Head of caudate nucleus (tissue), 42 donors: Measurements from ENCODE around the gene FGF12.
"Not testable (repeated sequence)": the region's sequence is repeated elsewhere in the genome, so short reads cannot be mapped to it uniquely, and the experiment has no call there.

Source experiments
- DNase-seq, 42 donors: peaks; one replicate each; pipeline versions ENCODE4 v3.0.0 to v3.0.0-alpha.2; 2020 to 2021; ENCODE audit warnings: mixed read lengths in 7 of 42
- intact Hi-C: fragments of 100-400 bp; cut with DNase I; formaldehyde crosslinking; loops from one replicate; pipeline ENCODE4 v1.15.0; 2022

The FGF12 gene

GRCh38 chr3:192727032-192727847 is at the start of gene FGF12:
Gene FGF12 (minus strand): TSS chr3:192727541.
- intact Hi-C loops, result no loop called here
- DNase-seq, result peak; percentile 71 to 96 (median 88)

- intact Hi-C loops, DNase-seq: not testable (repeated sequence)
Measured at GRCh38 chr3:192774341-192774740, 47.0 kb upstream of the FGF12 start.

GRCh38 chr3:192772240-192772894 is 45.0 kb upstream of the FGF12 start:
- peak in 40 of 42 donors; percentile 19 to 79 (median 44) for DNase-seq
- intact Hi-C loops, result no loop called here

- intact Hi-C loops, result no loop called here
- no peak for DNase-seq
Measured at GRCh38 chr3:192758654-192759053, 31.3 kb upstream of the FGF12 start.

GRCh38 chr3:192751148-192751547 is 23.8 kb upstream of the FGF12 start:
- no peak for DNase-seq
- intact Hi-C loops, result no loop called here

GRCh38 chr3:192750201-192750600 is 22.9 kb upstream of the FGF12 start:
- intact Hi-C loops, result no loop called here
- no peak for DNase-seq

- DNase-seq, result peak in 4 of 42 donors; percentile 3 to 69 (median 6)
- intact Hi-C loops, result no loop called here
Measured at GRCh38 chr3:192747746-192748145, 20.4 kb upstream of the FGF12 start.

- intact Hi-C loops, result no loop called here
- no peak for DNase-seq
Measured at GRCh38 chr3:192747145-192747544, 19.8 kb upstream of the FGF12 start.

- DNase-seq, result no peak
Measured at GRCh38 chr3:192745150-192745549, 17.8 kb upstream of the FGF12 start.

GRCh38 chr3:192744604-192745003 is 17.3 kb upstream of the FGF12 start:
- DNase-seq, intact Hi-C loops: not testable (repeated sequence)

More at GRCh38 chr3:192745150-192745549, 17.8 kb upstream of the FGF12 start:
- intact Hi-C loops, result no loop called here

- DNase-seq, result no peak
- intact Hi-C loops, result no loop called here
Measured at GRCh38 chr3:192737506-192737905, 10.2 kb upstream of the FGF12 start.

GRCh38 chr3:192731233-192731632 is 3.9 kb upstream of the FGF12 start:
- peak in 28 of 42 donors; percentile 9 to 67 (median 42) for DNase-seq
- intact Hi-C loops, result no loop called here

GRCh38 chr3:192726385-192726784 is 956 bp downstream of the FGF12 start:
- intact Hi-C loops, result no loop called here
- no peak for DNase-seq

- intact Hi-C loops, result no loop called here
- DNase-seq, result peak in 3 of 42 donors; percentile 2 to 20 (median 6)
Measured at GRCh38 chr3:192719964-192720363, 7.4 kb downstream of the FGF12 start.

GRCh38 chr3:192718156-192718555 is 9.2 kb downstream of the FGF12 start:
- no peak for DNase-seq
- intact Hi-C loops, result no loop called here

GRCh38 chr3:192715126-192715525 is 12.2 kb downstream of the FGF12 start:
- no peak for DNase-seq
- intact Hi-C loops, result no loop called here

- intact Hi-C loops, DNase-seq: not testable (repeated sequence)
Measured at GRCh38 chr3:192711126-192711525, 16.2 kb downstream of the FGF12 start.

- intact Hi-C loops, result no loop called here
- no peak for DNase-seq
Measured at GRCh38 chr3:192710366-192710765, 17.0 kb downstream of the FGF12 start.

GRCh38 chr3:192706272-192706671 is 21.1 kb downstream of the FGF12 start:
- intact Hi-C loops, result no loop called here
- DNase-seq, result no peak

- no peak for DNase-seq
- intact Hi-C loops, result no loop called here
Measured at GRCh38 chr3:192700885-192701284, 26.5 kb downstream of the FGF12 start.
